DOHH2 (cell line): ENCODE data around the gene ZNF789.
A peak's percentile ranks its signal among the peaks of the same experiment; 100 is the strongest.

ENCODE experiments used
- EZH2phosphoT487 ChIP-seq: fragments of 200-600 bp; sonication (generic); IDR thresholded peaks from 2 replicates; pipeline ENCODE4 v1.6.1; 2017; ENCODE audit warnings: borderline replicate concordance, mild to moderate bottlenecking, antibody characterized with exemption, low read length, moderate library complexity, mixed read lengths
- TF ChIP-seq, protein P1 (sequence below): fragments of 200-600 bp; sonication (generic); IDR thresholded peaks from one replicate; pipeline ENCODE4 v1.5.1; 2014; ENCODE audit warnings: antibody characterized with exemption, mild to moderate bottlenecking, low read depth, low read length; ENCODE audit not compliant: poor library complexity, severe bottlenecking

- TF ChIP-seq, protein P1, sequence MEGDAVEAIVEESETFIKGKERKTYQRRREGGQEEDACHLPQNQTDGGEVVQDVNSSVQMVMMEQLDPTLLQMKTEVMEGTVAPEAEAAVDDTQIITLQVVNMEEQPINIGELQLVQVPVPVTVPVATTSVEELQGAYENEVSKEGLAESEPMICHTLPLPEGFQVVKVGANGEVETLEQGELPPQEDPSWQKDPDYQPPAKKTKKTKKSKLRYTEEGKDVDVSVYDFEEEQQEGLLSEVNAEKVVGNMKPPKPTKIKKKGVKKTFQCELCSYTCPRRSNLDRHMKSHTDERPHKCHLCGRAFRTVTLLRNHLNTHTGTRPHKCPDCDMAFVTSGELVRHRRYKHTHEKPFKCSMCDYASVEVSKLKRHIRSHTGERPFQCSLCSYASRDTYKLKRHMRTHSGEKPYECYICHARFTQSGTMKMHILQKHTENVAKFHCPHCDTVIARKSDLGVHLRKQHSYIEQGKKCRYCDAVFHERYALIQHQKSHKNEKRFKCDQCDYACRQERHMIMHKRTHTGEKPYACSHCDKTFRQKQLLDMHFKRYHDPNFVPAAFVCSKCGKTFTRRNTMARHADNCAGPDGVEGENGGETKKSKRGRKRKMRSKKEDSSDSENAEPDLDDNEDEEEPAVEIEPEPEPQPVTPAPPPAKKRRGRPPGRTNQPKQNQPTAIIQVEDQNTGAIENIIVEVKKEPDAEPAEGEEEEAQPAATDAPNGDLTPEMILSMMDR = peak; percentile 38
- no peak for TF ChIP-seq EZH2phosphoT487
These were observed 27.3 kb downstream of the ZNF789 start, which contains the start of gene ZNF394 for GRCh38 chr7:99499721-99500636.
